NOMO-1 treated with DMSO at 0.1 percent for 48 hours (cell line): Measurements from ENCODE around the gene B4GALT5.

Experiments used
- DNase-seq: peaks from one replicate; lab custom pipeline; 2025; ENCODE audit not compliant: unreplicated experiment; lab: John Stamatoyannopoulos, UW

Gene B4GALT5

DNA sequence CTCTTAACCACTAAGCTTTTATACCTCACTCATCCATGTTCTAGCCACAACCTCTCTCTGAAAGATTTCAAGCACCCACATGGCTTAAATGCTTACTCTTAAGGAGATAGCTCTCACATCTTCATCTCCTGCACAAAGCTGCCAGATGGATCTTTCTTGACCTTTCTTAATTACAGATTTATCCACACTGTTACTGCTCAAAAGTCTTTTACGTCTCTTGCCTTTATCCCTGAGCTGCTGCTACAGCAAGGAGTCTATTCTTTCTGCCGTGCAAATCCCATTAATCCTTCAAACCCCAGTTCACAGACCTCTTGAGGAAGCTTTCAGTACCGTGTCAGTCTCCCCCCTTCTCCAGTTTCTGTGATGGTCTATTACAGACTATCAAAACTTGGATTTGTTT lies 54.6 kb downstream of the B4GALT5 start:
- DNase-seq, result no peak

DNA sequence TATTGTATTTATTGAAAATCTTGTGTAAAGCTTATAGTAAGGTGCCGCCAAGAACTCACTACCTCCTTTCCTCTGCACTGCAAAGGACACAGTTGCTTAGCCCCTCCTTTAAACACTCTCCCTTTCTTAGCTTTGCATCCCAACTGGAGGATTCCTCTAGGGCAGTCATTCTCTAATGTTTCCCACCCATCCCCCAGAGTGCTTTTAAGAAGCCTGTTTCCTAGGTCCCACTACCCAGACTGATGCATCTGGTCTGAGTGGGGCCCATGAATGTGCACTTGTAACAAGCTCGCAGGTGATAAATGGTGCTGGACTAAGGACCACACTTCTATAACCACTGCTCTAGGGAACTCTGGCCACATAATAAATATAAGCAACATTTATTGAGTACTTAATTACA lies 55.2 kb downstream of the B4GALT5 start:
- no peak for DNase-seq

DNA sequence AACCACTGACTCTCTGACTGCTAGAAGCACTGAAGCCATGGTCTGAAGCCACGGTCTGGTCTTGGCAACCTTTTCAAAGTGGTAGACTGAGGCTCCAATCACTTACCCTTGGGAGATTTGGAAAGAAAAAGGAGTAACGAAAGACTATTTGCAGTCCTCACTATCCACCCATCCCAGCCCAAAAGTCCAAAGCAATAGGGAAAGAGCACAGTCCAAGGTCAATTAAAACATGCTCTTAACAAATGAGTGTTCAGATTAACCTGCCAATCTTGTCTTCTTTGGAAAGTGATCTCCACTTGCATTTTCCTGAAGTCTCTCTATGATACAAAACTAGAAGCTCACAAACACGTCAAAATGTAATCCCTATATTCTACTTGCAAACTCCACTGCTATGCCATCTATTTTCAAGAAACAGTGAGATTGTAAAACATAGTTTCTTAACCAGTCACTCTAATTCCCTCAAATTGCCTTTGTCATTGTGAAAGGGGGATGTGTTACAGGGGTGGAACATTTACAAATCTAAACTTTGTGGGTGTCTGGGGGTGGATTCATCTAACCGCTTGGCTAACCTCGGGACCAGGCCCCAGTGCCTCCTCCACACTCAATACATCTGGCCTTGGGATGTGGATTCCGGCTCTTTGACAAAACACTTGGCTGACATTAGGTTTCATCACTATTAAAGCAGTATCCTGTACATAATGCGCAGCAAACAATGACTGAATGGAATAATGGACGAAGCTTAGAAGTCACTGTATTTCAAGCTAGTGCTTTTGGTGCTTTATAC lies 56.4 kb downstream of the B4GALT5 start:
- no peak for DNase-seq

DNA sequence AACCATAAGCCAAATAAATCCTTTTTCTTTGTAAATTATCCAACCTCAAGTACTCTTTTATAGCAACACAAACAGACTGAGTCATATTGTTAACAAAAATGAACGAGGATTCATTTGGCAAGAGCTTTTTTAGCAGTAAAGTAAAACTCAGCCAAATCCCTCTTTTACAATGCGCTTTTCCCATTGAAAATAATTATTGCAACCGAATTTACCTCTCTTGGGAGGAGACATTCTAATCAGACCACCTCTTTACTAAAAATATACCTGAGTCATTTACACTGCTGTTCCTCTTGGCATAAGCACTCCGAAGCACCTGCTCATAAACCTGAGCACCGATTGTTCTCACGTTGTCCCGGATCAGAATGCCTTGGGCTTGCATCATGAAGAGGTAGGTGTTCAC lies 57.4 kb downstream of the B4GALT5 start:
- no peak for DNase-seq

DNA sequence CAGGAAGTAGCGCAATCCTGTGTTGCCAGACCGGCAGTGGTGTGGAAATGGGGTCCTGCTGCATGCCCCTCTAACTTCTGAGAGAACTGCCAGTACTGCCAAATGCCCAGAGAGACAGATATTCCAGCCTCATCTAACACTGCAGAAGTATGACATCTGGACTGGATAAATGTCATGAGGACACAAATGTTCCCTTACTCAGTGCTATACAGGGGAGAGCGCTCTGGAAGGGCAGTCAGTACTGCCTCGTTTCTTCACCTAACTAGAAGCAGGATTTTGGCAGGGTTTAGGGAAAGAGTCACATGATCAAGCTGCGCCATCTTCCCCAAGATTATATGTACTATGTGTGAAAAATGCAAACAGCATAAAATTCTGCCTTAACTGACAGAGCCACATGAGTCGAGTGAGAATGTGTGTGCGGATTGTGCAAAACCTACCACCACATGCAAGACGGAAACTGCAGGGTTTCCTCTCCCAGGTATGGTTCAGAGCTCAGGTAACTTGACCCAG lies 59.7 kb downstream of the B4GALT5 start:
- DNase-seq, result no peak

DNA sequence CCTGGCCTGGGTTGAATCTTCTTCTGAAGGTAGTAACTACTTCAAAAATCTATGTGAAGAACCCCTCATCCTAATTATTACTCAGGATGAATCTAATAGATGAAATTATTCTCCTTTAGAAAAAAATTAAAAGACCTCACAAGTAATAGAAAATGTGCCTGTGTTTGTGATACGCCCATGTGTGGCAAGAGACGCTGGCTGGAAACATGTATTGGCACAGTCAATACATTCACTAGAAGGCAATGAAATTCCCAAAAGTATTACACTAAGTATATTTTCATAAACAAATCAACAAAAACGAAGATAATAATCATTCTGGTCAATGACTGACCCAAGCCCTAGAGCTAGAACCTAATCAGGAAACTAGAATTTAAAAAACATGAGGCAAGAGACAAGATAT lies 64.0 kb downstream of the B4GALT5 start:
- DNase-seq, result no peak

DNA sequence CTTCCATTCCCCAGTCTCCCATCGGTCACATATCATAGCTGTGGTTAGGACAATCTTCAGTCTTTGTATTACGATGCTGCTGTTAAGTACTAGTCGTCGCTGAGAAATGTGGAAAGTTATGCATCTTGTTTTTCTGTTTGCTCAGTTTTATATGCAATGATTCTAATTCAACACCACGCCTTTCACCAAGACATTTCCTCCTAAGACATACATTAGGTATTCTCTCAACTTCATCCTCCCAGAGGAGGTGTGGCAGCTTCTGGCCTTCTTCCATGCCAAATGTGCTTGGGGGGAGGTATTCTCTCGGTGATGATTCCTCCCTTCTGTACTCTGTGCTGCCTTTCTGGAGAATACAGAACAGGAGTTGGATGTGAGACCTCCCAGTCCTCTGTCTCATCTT lies 66.1 kb downstream of the B4GALT5 start:
- no peak for DNase-seq

DNA sequence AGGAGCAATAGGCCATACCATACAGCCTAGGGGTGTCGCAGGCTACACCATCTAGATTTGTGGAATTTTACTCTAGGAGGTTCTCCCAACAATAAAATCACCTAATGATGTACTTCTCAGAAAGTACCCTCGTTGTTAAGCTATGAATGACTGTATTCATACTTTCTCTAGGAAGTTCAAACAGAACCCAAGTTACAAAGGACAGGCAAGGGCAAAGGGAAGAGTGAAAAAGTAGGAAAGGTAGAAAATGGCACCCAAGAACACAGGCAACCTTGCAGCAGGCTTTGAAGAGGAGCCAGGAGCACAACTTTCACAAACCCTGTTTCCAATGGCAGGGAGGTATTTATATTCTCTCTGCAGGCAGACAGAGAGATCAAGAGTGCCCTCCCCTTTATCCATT lies 67.2 kb downstream of the B4GALT5 start:
- no peak for DNase-seq

DNA sequence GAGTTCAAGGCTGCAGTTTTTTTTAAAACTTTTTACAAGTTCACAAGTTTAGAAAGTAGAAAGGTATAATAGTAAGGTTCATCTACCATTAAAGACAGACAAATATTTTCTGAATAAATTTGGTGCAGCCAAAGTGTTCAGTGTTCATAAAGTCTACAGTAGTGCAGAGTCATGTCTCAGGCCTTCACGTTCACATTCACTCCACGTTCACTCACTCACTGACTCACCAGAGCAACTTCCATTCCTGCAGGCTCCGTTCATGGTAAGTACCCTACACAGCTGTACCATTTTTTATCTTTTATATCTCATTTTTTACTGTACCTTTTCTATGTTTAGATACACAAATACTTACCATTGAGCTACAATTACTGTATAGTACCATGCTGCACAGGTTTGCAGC lies 67.6 kb downstream of the B4GALT5 start:
- DNase-seq, result no peak

DNA sequence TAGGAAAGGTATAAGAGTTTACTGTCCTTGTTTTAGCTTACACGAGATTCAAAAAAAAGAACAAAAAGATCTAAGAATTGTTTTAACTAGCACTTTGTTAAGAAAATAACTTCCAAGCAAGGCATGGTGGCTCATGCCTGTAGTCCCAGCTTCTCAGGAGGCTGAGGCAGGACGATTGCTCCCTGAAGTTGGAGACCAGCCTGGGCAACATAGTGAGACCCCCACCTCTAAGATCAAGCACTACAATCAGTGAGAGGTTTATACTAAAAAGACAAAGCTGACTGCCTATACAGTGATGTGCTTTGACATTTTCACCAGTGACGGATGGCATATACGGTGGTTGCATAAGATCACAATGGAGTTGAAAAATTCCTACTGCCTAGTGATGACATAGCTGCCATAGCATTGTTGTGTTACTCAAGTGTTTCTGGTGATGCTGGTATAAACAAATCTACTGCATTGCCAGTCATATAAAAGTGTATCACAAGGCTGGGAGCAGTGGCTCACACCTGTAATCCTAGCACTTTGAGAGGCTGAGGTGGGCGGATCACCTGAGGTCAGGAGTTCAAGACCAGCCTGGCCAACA lies 68.6 kb downstream of the B4GALT5 start:
- no peak for DNase-seq

DNA sequence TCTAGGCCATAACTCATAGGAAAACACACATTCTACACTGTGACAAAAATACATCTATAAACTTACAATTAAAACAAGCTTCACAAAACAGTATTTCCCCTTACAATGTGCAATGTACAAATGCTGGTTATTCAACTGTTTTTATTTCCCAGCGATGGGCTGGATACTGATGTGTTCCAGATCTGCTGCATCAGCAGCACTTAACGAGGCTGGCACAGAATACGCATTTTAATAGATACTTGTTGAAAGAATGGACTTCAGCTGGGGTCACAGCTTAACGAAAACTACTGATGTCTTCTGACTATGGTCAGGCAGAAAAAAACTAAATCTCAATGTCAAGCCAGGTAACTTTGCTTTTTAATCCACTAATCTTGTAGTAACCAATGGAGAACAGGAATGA lies 70.9 kb downstream of the B4GALT5 start:
- DNase-seq, result no peak

DNA sequence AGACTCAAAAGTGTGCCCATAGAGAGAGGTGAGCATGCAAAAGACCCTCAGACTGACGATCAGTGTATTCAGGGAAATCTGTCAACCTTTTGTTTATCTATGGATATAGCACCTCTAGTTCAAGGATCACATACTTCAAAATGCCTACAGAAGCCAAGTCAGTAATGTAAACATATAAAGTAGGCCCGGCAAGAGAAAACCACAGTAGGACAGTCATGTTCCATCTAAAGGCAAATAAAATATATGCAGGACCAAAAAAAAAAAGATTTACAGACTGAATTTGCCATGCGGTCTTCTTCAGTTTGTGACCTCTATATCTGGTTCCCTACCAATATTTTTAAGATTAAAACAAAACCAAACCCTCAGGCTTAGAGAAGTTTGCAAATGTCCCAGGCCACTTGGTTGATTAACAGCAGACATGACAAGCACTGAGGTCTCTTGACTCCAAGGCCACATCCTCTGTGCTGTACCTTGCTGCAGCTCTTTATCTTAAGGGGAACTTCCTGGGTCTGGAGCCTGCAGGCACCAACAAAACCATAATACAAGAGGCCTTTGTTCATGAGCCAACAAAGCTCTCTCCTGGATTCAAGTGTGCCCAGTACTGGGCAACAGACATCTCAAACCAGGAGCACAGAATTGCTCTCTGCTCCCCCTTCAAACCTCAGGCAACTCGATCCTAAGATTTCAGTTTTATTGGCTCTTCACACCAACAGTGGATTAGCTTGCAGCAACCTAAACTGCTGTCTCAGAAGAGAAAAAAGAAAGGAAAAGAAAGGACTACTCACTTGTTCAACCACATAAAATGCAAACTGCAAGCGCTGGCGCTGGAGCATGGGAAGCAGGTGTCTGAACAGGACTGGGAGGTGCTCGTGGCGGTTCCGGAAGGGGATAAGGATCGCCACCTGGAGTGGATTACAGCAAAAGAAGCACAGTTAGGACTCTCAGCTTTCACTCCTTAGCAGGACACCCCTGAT lies 71.7 kb downstream of the B4GALT5 start:
- no peak for DNase-seq

DNA sequence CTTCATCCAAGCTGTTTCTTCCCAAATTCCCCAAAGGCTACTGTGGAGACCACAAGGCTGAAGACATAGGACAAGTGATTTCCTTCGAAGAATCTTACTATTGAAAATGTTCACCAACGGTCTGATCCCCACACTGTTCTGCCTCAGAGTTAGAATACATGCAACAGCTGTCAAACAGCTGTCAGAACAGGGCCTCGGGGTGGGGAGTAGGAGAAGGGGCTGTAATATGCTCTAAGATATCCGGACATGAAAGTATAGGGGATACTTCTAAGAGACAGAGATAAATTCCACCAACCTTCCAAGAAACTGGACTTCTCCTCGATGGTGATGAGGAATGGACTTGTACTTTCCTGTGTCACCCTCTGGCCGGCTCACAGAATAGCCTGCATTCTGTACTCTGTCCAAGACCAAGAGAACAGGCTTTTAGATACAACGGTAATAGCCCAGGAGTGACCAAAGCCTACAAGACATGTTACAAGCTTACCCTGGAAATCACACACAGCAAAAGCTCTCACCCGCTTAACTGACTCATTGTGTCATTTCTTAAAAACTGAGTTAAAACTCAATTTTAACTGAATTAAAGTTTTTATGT lies 76.5 kb downstream of the B4GALT5 start:
- no peak for DNase-seq

DNA sequence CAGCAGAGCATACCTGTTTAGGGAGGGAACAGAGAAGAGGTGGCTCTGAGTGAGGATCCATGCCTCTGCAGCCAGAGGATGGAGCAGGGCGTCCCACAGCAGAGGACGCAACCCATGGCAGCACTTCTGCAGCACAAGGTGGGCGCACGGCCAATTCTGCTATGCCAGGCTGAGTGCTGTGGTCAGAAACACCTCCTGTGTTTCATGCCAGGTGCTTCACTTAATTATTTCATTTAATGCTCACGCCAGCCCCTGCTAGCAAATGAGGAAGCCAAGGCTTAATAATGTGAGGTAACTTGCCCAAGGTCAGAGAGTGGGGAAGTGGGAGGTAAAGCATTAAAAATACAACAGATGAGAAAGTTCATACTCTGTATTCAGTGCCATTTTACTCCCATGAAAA lies 77.2 kb downstream of the B4GALT5 start:
- no peak for DNase-seq

DNA sequence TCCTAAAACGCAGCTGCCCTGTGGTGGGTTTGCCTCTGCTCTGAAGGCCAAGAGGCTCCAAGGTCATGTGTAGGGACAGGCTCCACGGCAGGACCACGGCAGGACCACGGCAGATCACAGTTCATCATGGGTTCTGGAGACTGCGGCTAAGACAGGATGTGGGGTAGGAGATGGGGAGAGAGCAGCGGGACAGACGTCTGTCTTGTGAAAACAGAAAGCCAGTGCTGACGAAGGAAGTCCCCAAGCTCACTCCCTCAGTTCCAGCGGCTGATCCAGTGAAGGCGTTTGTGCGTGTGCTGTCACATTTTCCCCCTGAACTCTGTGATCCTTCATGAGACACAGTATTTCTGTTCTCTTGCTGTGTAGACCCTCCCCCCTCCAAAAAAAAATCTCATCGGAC lies 77.8 kb downstream of the B4GALT5 start:
- DNase-seq, result no peak

DNA sequence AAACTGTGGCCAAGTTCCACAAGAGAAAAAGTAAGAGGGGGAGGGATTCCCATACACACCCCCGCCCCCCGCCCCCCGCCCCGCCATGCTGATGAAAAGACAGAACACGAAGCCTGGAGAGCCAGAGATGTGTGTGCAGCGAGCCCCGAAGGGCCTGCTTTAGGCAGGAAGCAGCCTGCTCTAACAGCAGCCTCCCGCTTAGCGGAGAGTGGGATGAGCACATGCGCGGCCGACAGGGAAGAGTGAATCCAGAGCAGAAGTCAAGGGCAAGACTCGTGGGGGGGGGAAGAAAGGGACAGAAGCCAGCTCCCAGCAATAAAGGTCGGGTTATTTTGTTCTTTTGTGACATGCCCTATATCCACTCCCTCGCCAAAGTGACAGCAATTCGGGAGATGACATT lies 78.5 kb downstream of the B4GALT5 start:
- no peak for DNase-seq

DNA sequence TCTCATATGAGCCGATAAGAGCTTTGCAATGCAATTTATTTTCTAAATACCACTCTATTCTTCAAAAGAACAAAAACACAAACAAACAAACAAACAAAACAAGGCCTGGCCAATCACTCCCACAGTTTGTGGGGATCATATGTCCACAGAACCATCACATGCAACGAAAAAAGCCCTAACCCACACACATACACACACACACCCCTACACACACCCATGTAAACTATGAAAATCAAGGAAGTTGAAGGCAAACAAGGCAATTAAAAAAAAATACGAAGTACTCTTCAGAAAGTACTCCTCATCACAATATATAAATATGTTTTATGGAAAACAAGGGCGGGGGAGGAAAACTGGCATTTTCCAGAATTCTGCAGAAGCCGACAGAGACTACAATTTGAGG lies 79.6 kb downstream of the B4GALT5 start:
- no peak for DNase-seq

DNA sequence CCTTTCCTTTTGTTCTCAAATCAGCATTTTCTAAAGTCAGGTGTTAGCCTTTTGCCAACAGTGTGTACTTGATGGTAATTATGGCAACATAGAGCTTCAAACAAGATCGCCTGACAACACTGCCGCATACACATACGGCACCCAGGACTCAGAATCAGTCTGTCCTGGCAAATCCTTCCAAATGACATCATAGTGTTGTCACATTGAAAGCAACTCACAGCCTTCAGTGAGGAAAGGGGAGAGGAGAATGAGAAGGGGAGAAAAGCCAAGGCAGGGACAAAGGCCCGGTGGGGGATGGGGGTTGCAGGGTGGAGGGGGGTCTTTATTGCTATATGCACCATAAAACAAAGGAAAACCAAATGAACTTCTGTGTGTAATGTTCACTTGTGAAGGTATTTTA lies 80.0 kb downstream of the B4GALT5 start:
- DNase-seq, result no peak

DNA sequence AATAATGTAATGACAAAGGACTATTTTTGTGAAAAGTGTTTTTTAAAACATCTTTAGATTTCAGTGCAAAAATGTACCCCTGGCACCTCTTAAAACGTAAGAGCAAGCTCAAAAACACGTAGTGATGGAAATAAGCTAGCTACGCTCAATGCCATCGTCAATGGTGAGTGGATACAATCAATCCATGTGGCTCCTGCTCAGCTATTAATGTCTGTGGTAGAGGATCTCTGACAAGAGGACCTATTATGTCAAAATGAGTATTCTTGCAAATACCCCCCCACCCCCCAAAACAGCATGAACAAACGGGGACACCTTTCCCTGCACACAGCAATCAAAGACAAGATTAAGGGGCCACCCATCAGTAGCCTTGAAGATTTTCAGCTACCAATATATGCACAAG lies 80.7 kb downstream of the B4GALT5 start:
- no peak for DNase-seq

DNA sequence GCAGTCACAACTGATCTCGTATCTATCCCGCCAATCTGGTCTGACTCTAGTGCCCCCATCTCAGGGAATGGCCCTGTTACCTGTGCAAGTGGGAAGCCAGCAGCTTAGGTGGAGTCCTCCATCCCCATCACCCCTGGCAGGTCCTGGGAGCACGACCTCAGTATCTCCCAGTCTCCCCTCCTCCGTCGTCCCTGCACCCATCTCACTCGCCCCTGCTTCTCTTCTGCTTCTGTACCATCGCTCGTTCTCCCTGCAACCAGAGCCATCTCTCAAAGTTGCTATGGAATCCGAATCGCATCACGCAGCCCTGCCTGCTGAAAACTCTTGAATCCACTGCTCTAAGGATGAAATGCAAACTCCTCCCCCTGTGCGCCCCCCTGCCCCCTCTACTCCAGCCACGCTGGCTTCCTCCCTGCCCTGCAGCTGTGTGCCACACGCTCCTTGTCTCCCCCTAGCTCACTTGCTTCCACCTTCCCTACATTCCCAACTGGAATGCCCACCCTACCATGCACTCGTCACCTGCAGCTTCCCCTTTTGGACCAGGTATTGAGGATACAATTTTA lies 81.7 kb downstream of the B4GALT5 start:
- DNase-seq, result no peak
